Activated naive CD8-positive, alpha-beta T cell treated with anti-CD3 and anti-CD28 coated beads, Interleukin-2, amount 10 ng/mL, durations not matched to agents 7 days and 5 days (primary cell): Measurements from ENCODE around the gene MICAL2. TPM values are rescaled to one million over a fixed set of nuclear protein-coding genes. Genes with fewer than 3 reads are reported as not detected.

Experiments
- ATAC-seq: fragments of 150-1000 bp; cut with Tn5 transposase; one replicate; pipeline ENCODE4 v1.10.0; 2021; ENCODE audit warnings: low read depth, moderate library complexity
- POLR2A ChIA-PET: fragments of 350-600 bp; sonication (Branson Sonifier 250); formaldehyde crosslinking; loops from one replicate; lab custom pipeline; 2021; ENCODE audit warnings: antibody characterized with exemption; lab: Charles Lee
- DNase-seq: peaks from one replicate; pipeline ENCODE4 v3.0.0; 2021
- H3K27ac Mint-ChIP-seq: one replicate; pipeline ENCODE4 v1.8.0; 2022; ENCODE audit warnings: mild to moderate bottlenecking, mixed read lengths
- H3K27me3 Mint-ChIP-seq: one replicate; pipeline ENCODE4 v1.8.0; 2022; ENCODE audit warnings: mild to moderate bottlenecking, moderate library complexity, mixed read lengths
- H3K36me3 Mint-ChIP-seq: one replicate; pipeline ENCODE4 v1.8.0; 2021; ENCODE audit warnings: mild to moderate bottlenecking, mixed read lengths
- H3K4me1 Mint-ChIP-seq: one replicate; pipeline ENCODE4 v1.8.0; 2021; ENCODE audit warnings: mixed read lengths
- H3K4me3 Mint-ChIP-seq: one replicate; pipeline ENCODE4 v1.8.0; 2022; ENCODE audit warnings: mild to moderate bottlenecking, moderate library complexity, mixed read lengths
- H3K9me3 Mint-ChIP-seq: one replicate; pipeline ENCODE4 v1.8.0; 2021; ENCODE audit warnings: mixed read lengths
- total RNA-seq, 2 experiments: library from RNA; stranded (reverse); gene quantifications; one replicate each; pipeline ENCODE4 v1.2.3, GENCODE V29; 2021

The MICAL2 gene
- total RNA-seq, 2 experiments from 2014 or later, result 36.9 to 42.6 TPM

DNA sequence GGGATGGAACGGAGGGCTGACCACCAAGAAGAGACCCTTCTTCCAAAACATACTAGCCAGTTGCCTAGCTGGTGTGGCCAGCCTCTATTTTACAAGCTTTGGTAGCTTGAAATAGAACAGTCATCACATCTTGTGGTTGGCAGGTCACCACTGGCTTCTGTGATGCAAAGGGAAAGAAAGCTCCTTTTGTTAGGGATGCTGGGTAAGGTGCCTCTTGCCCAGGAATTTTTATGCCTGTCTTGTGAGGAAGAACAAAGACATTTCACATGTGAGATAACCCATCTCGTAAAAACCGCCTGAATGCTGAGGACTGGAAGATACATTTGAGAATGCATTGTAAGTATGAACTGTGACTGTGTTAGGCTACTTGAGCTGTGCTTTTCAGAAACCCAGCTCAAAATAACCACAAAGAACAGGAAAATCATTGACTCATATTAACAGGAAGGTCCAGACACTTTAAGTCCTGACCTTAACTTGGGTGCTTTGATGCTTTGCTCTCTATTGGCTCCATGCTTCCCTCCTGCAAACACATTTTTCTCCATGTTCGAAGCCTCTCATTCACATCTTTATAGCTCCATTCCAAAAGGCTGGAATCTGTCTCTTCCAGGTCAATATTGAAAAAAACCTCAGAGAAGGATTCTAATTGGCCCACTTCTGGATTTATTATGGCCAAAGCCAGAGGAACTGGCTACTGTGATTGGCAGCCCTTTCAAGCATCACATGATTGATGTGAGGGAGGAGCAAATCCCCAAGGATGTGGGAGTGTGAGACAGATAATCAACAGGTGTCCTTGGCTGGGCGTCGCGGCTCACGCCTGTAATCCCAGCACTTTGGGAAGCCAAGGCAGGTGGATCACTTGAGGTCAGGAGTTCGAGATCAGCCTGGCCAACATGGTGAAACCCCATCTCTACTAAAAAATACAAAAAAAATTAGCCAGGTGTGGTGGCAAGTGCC is 53.9 kb downstream of the MICAL2 start:
- H3K9me3 Mint-ChIP-seq, result no peaks in the 10 kb centered on the region
- H3K36me3 Mint-ChIP-seq, result peaks cover 10% of the 10 kb centered on the region
- H3K27me3 Mint-ChIP-seq, result no peaks in the 10 kb centered on the region
- peaks cover 31% of the 10 kb centered on the region for H3K4me1 Mint-ChIP-seq
- DNase-seq, result no peak
- POLR2A ChIA-PET, result interaction anchor here (0.9 kb wide), 1 partner anchor 14 kb away, joined by 3 read pairs; no protein-coding TSS in a partner anchor
- no peak overlapping the region for H3K27ac Mint-ChIP-seq
- no peak for ATAC-seq
- no peak overlapping the region for H3K4me3 Mint-ChIP-seq

DNA sequence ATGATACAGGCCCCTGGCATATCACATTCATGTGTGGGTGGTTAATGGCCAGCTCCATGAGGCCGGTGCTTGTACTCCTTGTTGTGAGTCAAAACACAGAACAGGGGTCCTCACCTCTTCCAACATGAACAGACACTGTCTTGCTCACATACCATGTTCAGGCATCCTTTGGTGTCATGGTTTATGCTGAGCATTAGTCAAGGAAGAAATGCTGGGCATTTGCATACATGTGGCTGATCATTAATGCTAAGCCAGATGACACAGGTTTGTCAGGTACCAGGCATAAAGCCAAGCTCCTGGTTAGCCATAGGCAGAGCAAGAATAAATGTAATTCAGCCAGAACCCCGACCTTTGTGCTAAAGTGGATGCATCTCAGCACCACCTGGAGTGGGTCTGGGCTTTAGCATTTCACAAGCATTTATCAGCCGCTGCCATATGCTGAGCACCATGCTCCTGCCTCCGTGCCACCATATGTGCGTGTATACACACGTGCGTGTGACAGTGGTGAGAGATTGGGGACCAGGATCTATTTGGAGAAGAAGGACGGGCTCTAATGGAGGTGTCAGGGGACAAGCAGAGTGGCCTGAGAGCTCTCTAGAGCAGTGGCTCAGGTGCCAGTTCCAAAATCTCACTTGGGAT is 55.0 kb downstream of the MICAL2 start:
- Mint-ChIP-seq H3K27me3 (no peaks in the 10 kb centered on the region), H3K4me3 (no peak overlapping the region), H3K9me3 (no peaks in the 10 kb centered on the region), H3K27ac (no peak overlapping the region), H3K4me1 (peaks cover 24% of the 10 kb centered on the region), H3K36me3 (peaks cover 10% of the 10 kb centered on the region)
- no peak for ATAC-seq
- DNase-seq, result no peak
- POLR2A ChIA-PET, result no interaction called here

DNA sequence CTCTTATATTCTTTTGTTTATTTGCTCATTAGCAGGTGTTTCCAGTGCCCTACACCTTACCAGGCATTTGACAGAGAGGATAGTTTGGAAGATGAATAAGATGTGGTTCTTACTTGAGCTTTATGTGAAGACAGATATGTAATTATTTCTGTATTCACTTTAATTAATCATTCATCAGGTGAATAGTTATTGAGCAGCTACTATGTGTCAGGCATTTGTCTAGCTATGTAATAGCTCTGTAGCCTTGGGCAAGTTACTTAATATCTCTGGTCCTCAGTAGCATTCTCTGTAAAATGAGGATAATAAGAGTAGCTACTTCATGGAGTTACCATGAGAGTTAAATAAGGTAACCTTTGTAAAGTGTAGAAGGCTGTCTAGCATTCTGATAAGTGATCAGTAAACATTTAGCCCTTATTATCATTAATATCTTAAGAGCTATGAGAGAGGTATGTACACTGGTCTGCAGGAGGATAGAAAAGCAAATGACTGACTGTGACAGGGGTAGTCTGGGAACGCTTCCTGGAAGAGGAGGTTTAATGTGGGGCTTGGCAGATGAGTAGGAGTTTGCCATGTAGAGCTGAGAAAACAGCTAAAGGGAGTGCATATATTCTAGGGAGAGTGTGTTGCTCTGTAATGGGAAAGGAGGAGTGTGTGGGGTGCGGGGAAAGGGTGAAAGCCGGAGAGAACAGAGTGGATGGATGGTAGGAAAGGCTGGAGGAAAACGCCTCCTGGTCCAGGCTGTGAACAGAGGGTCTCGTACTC is 56.1 kb downstream of the MICAL2 start:
- DNase-seq (no peak), ATAC-seq (no peak)
- H3K4me3 Mint-ChIP-seq, result no peak overlapping the region
- H3K27ac Mint-ChIP-seq, result no peak overlapping the region
- POLR2A ChIA-PET, result no interaction called here
- peaks cover 13% of the 10 kb centered on the region for H3K36me3 Mint-ChIP-seq
- peaks cover 2% of the 10 kb centered on the region for H3K9me3 Mint-ChIP-seq
- H3K4me1 Mint-ChIP-seq, result peaks cover 23% of the 10 kb centered on the region
- no peaks in the 10 kb centered on the region for H3K27me3 Mint-ChIP-seq

DNA sequence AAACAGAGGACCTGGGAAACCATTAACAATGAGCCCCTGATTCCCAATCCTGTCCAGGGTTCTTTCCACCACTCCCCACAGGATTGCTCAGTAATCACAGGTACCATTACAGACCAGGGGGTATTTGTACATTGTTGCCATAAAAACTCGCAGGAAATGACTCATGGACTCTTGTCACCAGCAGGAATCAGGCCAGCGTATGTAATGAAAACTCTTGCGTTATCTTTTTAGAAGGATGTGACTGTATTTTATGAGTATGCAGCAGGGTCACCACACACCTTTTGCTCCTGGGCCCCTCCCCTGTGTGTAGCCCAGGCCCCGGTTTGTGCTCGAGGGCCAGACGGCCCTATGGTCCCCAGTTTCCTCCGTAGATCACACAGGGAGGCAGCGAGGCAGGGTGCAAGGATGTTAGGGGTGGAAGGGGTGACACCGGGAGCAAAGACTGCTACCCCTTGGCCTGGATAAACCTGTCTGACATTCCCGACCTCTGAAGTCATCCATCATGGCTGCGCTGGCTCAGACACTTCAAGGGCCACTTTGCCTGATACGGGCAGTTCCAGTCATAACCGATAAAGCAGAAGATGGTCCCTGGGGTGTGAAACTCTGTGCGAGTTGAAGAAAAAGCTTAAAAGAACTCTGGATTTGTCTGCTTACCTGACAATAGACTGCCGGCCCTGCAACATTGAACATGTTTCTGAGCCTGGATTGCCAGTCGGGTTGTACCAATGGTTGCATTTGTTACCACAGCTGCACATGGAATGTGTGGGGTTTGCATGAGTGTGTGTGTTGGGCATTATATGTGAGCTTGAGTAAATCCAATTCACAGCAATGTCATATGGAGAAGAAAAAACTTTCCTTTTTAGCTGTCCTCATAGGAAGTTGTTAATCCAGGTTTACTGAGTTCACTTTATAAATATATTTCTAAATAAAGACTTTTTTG is 56.9 kb downstream of the MICAL2 start:
- Mint-ChIP-seq H3K4me3 (no peak overlapping the region), H3K36me3 (peaks cover 12% of the 10 kb centered on the region), H3K27ac (no peak overlapping the region), H3K4me1 (peaks cover 23% of the 10 kb centered on the region), H3K9me3 (peaks cover 3% of the 10 kb centered on the region), H3K27me3 (no peaks in the 10 kb centered on the region)
- POLR2A ChIA-PET, result interaction anchor here (0.5 kb wide), 1 partner anchor 15 kb away, joined by 3 read pairs; no protein-coding TSS in a partner anchor
- no peak for ATAC-seq
- DNase-seq, result no peak

DNA sequence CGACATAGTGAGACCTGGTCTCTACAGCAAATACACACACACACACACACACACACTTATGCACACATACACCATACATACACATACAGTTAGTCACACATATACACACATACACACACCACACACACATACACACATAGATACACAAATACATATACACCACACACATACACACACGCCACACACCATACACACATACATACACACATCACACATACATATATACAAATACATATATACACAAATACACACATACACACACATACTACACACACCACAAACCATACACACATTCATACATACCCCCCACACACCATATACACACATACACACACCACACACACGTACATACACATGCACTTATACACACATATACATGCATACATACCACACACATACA is 57.7 kb downstream of the MICAL2 start:
- no peak overlapping the region for H3K4me3 Mint-ChIP-seq
- H3K4me1 Mint-ChIP-seq, result peaks cover 21% of the 10 kb centered on the region
- peaks cover 3% of the 10 kb centered on the region for H3K9me3 Mint-ChIP-seq
- POLR2A ChIA-PET, result interaction anchor here (0.5 kb wide), 1 partner anchor 16 kb away, joined by 3 read pairs; no protein-coding TSS in a partner anchor
- peaks cover 11% of the 10 kb centered on the region for H3K36me3 Mint-ChIP-seq
- DNase-seq, result no peak
- no peak for ATAC-seq
- H3K27ac Mint-ChIP-seq, result no peak overlapping the region
- H3K27me3 Mint-ChIP-seq, result no peaks in the 10 kb centered on the region

DNA sequence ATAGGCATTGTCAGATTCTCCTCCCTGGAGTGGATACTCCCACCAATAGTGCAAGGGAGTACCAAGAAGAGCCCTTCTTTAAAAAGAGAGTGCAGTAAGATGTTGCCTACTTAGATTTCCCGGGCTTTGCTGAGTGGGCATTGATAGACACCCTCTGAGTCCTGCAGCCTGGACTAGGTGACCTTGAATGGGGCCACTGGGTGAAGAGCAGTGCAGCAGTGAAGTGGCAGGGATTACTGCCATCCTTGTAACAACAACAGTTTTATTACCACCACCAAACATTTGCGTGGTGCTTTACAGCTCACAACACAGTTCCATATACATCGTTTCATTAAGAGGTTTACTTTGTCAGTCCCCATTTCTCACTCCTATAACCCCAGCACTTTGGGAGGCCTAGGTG is 59.4 kb downstream of the MICAL2 start:
- Mint-ChIP-seq H3K9me3 (peaks cover 3% of the 10 kb centered on the region), H3K4me1 (peaks cover 18% of the 10 kb centered on the region), H3K27ac (no peak overlapping the region), H3K27me3 (no peaks in the 10 kb centered on the region), H3K4me3 (no peak overlapping the region), H3K36me3 (peaks cover 7% of the 10 kb centered on the region)
- POLR2A ChIA-PET, result no interaction called here
- ATAC-seq, result no peak
- no peak for DNase-seq

DNA sequence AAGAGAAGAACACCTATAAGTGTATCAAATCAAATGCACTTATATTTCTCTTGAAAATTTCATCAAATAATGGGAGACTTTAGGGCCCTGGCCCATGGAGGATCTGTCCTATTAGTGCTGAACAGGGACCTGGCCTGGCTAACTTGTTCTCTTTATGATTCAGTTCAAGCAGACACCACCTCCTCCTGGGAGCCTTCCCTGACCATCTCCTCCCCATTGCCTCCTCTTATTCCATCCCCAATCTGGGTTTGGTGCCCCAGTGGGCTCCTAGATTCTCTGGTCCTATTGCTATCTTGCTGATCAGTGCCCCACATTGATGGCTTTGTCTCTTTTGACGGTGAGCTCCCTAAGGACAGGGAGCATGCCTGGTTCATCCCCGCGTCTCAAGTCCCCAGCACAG is 60.1 kb downstream of the MICAL2 start:
- DNase-seq, result no peak
- Mint-ChIP-seq H3K27ac (no peak overlapping the region), H3K4me1 (peaks cover 21% of the 10 kb centered on the region), H3K27me3 (no peaks in the 10 kb centered on the region), H3K36me3 (peaks cover 7% of the 10 kb centered on the region), H3K9me3 (peaks cover 3% of the 10 kb centered on the region), H3K4me3 (no peak overlapping the region)
- ATAC-seq, result no peak
- POLR2A ChIA-PET, result no interaction called here

DNA sequence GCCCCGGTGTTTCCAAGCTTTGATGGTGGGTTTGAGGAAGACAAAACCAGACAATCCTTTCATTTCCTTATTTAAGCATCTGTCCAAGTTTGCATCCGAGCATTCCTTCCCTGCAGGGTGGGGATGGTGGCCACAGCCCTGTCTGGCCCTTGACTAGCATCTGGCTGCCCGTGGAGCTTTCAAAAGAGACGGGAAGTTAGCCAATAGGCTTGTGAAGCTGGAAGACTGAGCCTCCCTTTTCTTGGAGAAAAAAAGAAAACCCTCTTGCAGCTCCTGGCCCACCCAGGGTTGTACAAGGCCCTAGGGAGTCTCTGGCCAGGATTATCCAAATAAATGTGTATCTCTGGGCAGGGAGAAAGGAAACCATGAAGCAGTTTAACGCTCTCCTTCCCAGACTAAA is 60.6 kb downstream of the MICAL2 start:
- H3K4me1 Mint-ChIP-seq, result peaks cover 26% of the 10 kb centered on the region
- H3K27me3 Mint-ChIP-seq, result no peaks in the 10 kb centered on the region
- H3K36me3 Mint-ChIP-seq, result peaks cover 7% of the 10 kb centered on the region
- DNase-seq (no peak), ATAC-seq (no peak)
- POLR2A ChIA-PET, result interaction anchor here (1.4 kb wide), 1 partner anchor 25 kb away, joined by 3 read pairs; no protein-coding TSS in a partner anchor
- H3K9me3 Mint-ChIP-seq, result peaks cover 3% of the 10 kb centered on the region
- H3K27ac Mint-ChIP-seq, result no peak overlapping the region
- H3K4me3 Mint-ChIP-seq, result no peak overlapping the region

DNA sequence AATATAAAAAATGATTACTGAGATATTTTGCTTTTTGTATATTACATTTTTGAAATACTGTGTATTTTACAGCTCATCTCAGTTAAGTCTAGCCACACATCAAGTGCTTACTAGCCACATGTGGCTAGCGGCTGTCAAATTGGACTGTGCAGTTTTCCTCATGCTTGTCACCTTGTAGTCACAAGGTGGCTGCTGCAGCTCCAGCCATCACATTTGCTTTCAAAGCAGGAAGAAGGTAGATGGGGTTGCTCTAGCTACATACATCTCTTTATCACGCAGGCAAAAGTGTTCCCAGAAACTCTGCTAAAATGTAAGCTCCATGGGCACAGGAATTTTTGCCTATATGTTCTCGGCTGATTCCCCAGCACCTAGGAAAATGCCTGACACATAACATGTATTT is 61.5 kb downstream of the MICAL2 start:
- peaks cover 28% of the 10 kb centered on the region for H3K4me1 Mint-ChIP-seq
- H3K9me3 Mint-ChIP-seq, result peaks cover 3% of the 10 kb centered on the region
- POLR2A ChIA-PET, result interaction anchor here (1.4 kb wide), 1 partner anchor 24 kb away, joined by 3 read pairs; no protein-coding TSS in a partner anchor
- no peak overlapping the region for H3K4me3 Mint-ChIP-seq
- ATAC-seq (no peak), DNase-seq (no peak)
- no peak overlapping the region for H3K27ac Mint-ChIP-seq
- no peaks in the 10 kb centered on the region for H3K27me3 Mint-ChIP-seq
- peaks cover 7% of the 10 kb centered on the region for H3K36me3 Mint-ChIP-seq

DNA sequence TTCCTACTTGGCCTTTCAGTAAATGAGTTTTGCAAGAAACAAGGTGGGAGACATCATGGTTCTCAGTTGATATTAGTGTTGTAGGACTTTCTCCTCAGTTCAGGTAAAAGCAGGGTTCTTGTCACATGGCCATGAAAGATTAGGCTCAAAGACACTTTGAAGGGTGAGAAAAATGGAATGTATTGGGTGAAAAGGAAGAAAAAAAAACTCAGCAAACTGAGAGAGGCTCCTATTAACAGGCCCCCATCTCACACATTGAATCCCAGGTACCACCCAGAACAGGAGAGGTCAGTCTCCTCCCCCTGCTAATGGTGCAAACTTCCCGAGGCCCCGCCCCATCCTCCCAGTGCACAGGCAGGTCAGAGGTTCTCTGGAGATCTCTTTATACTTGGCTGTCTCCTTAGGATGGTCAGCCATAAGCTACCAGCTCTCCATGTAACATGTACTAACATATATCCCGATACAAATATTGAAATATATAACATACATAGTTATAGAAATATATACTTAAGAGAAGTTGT is 62.2 kb downstream of the MICAL2 start:
- POLR2A ChIA-PET, result no interaction called here
- Mint-ChIP-seq H3K4me1 (peaks cover 29% of the 10 kb centered on the region), H3K9me3 (peaks cover 3% of the 10 kb centered on the region), H3K27ac (no peak overlapping the region), H3K4me3 (no peak overlapping the region), H3K36me3 (peaks cover 9% of the 10 kb centered on the region), H3K27me3 (no peaks in the 10 kb centered on the region)
- DNase-seq (no peak), ATAC-seq (no peak)

DNA sequence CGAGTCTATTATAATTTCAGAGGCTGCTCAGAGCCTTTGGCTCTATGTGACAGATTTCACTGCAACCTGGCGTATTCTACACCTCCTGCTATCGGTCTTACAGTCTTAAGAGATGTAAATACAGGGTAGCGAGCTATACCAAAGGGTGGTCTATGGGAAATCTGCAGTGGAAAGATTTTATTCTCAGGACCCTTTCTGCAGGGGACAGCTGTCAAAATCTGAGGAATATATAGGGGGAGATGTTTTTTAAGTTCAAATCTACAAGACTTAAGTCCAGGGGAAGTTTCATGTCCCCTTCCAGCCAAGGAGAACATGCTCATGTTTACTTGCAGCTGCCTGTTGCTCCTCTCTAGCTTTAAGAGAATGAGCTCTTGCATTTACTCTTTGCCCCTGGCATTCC is 62.7 kb downstream of the MICAL2 start:
- no peak overlapping the region for H3K27ac Mint-ChIP-seq
- peaks cover 3% of the 10 kb centered on the region for H3K9me3 Mint-ChIP-seq
- peaks cover 11% of the 10 kb centered on the region for H3K36me3 Mint-ChIP-seq
- DNase-seq, result no peak
- no peak for ATAC-seq
- peaks cover 30% of the 10 kb centered on the region for H3K4me1 Mint-ChIP-seq
- no peak overlapping the region for H3K4me3 Mint-ChIP-seq
- POLR2A ChIA-PET, result no interaction called here
- H3K27me3 Mint-ChIP-seq, result no peaks in the 10 kb centered on the region

DNA sequence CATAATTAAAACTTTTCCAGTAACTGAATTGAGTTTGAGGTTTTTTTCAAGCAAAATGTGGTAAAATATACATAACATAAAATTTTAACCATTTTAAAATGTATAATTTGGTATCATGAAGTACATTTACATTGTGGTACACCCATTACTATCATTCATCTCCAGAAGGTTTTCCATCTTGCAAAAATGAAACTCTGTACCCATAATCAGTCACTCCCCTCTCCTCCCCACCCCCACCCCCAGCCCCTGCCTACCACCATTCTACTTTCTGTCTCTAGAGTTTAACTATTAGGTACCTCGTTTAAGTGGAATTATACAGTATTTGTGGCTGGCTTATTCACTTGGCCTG is 63.7 kb downstream of the MICAL2 start:
- ATAC-seq, result no peak
- no peaks in the 10 kb centered on the region for H3K27me3 Mint-ChIP-seq
- H3K4me3 Mint-ChIP-seq, result no peak overlapping the region
- no peak for DNase-seq
- peaks cover 33% of the 10 kb centered on the region for H3K4me1 Mint-ChIP-seq
- H3K36me3 Mint-ChIP-seq, result peaks cover 14% of the 10 kb centered on the region
- POLR2A ChIA-PET, result no interaction called here
- H3K9me3 Mint-ChIP-seq, result peaks cover 3% of the 10 kb centered on the region
- peak overlapping the region; percentile 84 for H3K27ac Mint-ChIP-seq
